OCI-LY3 (cell line): ENCODE measurements around the gene ARL14.
A peak's percentile ranks its signal among the peaks of the same experiment; 100 is the strongest.

ENCODE experiments used
- H2AFZ ChIP-seq: fragments of 200-600, 300-600 bp; shearing (Covaris generic); 2 replicates; pipeline ENCODE4 v1.6.0; 2014; ENCODE audit warnings: antibody characterized with exemption, low read depth, low read length
- H3K27ac ChIP-seq: fragments of 200-600, 300-600 bp; sonication (generic); 2 replicates; pipeline ENCODE4 v1.5.1; 2014; ENCODE audit warnings: mild to moderate bottlenecking, low read length, moderate library complexity, mixed read lengths
- H3K27me3 ChIP-seq: fragments of 200-600, 300-600 bp; sonication (generic); 2 replicates; pipeline ENCODE4 v1.6.1; 2014; ENCODE audit warnings: low read depth, low read length, mixed read lengths
- H3K36me3 ChIP-seq: fragments of 200-600, 300-600 bp; sonication (generic); replicated peaks from 2 replicates; pipeline ENCODE3; 2014; ENCODE audit warnings: low read depth, low read length, mixed read lengths
- H3K4me1 ChIP-seq: fragments of 300-600, 200-600 bp; sonication (generic); 2 replicates; pipeline ENCODE4 v1.6.1; 2014; ENCODE audit warnings: low read length, mixed read lengths
- H3K4me2 ChIP-seq: fragments of 200-600, 300-600 bp; sonication (generic); 2 replicates; pipeline ENCODE4 v1.6.1; 2014; ENCODE audit warnings: low read length, mixed read lengths
- H3K4me3 ChIP-seq: fragments of 300-600, 200-600 bp; sonication (generic); 2 replicates; pipeline ENCODE4 v1.5.1; 2014; ENCODE audit warnings: antibody characterized with exemption, mild to moderate bottlenecking, low read length, moderate library complexity
- H3K79me2 ChIP-seq: fragments of 300-600, 200-600 bp; shearing (Covaris generic); 2 replicates; pipeline ENCODE4 v1.6.1; 2014; ENCODE audit warnings: mild to moderate bottlenecking, low read length, mixed read lengths
- H3K9ac ChIP-seq: fragments of 300-600, 200-600 bp; shearing (Covaris generic); 2 replicates; pipeline ENCODE4 v1.6.0; 2014; ENCODE audit warnings: mild to moderate bottlenecking, low read length, moderate library complexity
- H3K9me3 ChIP-seq: fragments of 200-600, 300-600 bp; shearing (Covaris generic); 2 replicates; pipeline ENCODE4 v1.6.1; 2014; ENCODE audit warnings: low read length, mixed read lengths; ENCODE audit not compliant: insufficient read depth
- H4K20me1 ChIP-seq: fragments of 200-600, 300-600 bp; sonication (generic); 2 replicates; pipeline ENCODE4 v1.6.1; 2016; ENCODE audit warnings: low read length, mixed read lengths; ENCODE audit not compliant: insufficient read depth
- EZH2phosphoT487 ChIP-seq: fragments of 200-600 bp; shearing (Covaris generic); IDR thresholded peaks from 2 replicates; pipeline ENCODE4 v1.6.1; 2018; ENCODE audit warnings: antibody characterized with exemption, mixed run types, low read depth
- TF ChIP-seq, protein P1 (sequence below): fragments of 200-600, 300-600 bp; sonication (generic); IDR thresholded peaks from 2 replicates; pipeline ENCODE4 v1.5.1; 2014; ENCODE audit warnings: antibody characterized with exemption, low read length, low read depth

The ARL14 gene

DNA sequence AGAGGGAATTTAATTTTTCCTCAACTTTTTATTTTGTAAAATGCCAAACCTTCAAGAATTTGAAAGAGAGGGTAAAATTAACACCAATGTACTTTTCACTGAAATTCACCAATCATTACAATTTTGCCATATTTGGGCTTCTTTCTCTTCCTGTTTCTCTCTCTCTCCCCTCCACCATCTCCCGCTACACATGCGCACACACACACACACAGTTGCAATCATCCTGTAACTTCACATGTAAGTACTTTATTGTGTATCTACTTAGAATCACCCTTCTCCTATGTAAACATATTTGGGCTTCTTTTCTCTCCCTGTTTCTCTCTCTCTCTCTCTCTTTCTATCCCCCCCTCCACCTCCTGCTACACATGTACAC, 7.4 kb downstream of the ARL14 start:
- no peaks in the 10 kb centered on the region for H3K79me2 ChIP-seq
- no peak overlapping the region for H2AFZ ChIP-seq
- TF ChIP-seq, protein P1, sequence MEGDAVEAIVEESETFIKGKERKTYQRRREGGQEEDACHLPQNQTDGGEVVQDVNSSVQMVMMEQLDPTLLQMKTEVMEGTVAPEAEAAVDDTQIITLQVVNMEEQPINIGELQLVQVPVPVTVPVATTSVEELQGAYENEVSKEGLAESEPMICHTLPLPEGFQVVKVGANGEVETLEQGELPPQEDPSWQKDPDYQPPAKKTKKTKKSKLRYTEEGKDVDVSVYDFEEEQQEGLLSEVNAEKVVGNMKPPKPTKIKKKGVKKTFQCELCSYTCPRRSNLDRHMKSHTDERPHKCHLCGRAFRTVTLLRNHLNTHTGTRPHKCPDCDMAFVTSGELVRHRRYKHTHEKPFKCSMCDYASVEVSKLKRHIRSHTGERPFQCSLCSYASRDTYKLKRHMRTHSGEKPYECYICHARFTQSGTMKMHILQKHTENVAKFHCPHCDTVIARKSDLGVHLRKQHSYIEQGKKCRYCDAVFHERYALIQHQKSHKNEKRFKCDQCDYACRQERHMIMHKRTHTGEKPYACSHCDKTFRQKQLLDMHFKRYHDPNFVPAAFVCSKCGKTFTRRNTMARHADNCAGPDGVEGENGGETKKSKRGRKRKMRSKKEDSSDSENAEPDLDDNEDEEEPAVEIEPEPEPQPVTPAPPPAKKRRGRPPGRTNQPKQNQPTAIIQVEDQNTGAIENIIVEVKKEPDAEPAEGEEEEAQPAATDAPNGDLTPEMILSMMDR, result no peak
- TF ChIP-seq EZH2phosphoT487, result no peak
- no peaks in the 10 kb centered on the region for H3K27me3 ChIP-seq
- no peak overlapping the region for H3K4me2 ChIP-seq
- no peak overlapping the region for H3K27ac ChIP-seq
- no peak overlapping the region for H3K4me3 ChIP-seq
- peaks cover 6% of the 10 kb centered on the region; the same call in 1 of the 2 replicates for H3K4me1 ChIP-seq
- no peaks in the 10 kb centered on the region for H4K20me1 ChIP-seq
- no peaks in the 10 kb centered on the region for H3K36me3 ChIP-seq
- H3K9ac ChIP-seq, result no peak overlapping the region
- H3K9me3 ChIP-seq, result no peaks in the 10 kb centered on the region

DNA sequence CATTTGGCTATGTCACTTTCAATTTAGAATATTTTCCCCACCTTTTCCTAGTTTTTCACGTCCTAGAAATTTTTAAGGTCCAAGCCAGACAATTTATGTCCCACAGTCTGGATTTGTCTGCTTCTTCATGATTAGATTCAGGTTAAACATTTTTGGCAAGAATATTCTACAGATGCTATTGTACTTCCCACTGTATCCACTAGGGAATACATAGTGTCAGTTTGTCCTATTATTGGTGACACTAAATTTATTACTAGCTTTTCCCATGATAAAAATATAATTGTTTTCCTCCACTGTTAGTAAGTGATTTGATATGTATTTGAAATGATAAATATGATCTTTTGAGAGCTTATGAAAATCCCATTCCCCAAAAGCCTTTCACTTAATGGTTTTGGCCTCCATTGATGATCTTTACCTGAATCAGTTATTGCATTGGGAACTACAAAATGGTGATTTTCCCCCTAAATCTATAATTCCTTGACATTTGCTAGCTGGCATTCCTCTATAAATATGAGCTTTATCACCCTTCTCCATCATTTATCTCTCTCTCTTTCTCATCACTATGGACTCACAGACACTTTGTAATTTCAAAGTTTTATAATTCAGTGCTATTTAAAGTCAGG, 8.3 kb downstream of the ARL14 start:
- Histone ChIP-seq H3K4me2 (no peak overlapping the region), H2AFZ (no peak overlapping the region), H3K79me2 (no peaks in the 10 kb centered on the region), H4K20me1 (no peaks in the 10 kb centered on the region), H3K27ac (no peak overlapping the region), H3K36me3 (no peaks in the 10 kb centered on the region), H3K27me3 (no peaks in the 10 kb centered on the region), H3K9ac (no peak overlapping the region), H3K4me1 (peaks cover 6% of the 10 kb centered on the region; the same call in 1 of the 2 replicates), H3K9me3 (no peaks in the 10 kb centered on the region), H3K4me3 (no peak overlapping the region)
- TF ChIP-seq, protein P1, result no peak
- no peak for TF ChIP-seq EZH2phosphoT487

DNA sequence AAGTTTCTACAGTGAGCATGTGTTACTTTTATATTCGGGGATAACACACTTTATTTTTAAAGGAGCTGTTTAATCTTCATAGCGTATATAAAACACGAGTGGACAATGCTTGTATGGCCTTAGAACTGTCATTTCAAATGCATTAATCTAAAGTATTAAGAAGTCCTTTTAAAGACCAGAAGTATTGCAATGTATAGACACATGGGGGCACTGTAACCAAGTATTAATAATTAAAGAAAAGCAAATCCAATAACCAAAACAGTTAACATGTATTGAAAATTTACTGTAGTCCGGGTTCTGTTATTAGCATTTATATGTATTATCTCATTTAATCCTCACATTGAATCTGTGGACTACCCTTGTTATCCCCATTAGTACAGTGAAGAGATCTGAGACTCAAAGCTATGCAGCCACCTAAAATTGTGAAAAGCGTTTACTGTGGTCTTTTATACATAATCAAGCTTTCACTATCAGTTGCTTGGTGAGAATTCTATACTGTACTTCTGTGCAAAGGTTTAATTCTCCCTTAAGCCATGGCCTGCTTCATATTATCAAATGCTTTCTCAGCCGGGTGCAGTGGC, 10.1 kb downstream of the ARL14 start:
- no peaks in the 10 kb centered on the region for H3K9me3 ChIP-seq
- no peak overlapping the region for H3K9ac ChIP-seq
- no peaks in the 10 kb centered on the region for H4K20me1 ChIP-seq
- no peaks in the 10 kb centered on the region for H3K79me2 ChIP-seq
- peak overlapping the region; percentile 52; the same call in 1 of the 2 replicates for H2AFZ ChIP-seq
- TF ChIP-seq EZH2phosphoT487, result no peak
- TF ChIP-seq, protein P1, result peak; percentile 68
- no peaks in the 10 kb centered on the region for H3K36me3 ChIP-seq
- H3K4me1 ChIP-seq, result peaks cover 6% of the 10 kb centered on the region; the same call in 1 of the 2 replicates
- H3K4me2 ChIP-seq, result 0 out of 2 replicates have a peak overlapping the region, but pooled peaks have one; percentile 10
- H3K4me3 ChIP-seq, result no peak overlapping the region
- H3K27me3 ChIP-seq, result no peaks in the 10 kb centered on the region
- H3K27ac ChIP-seq, result no peak overlapping the region

DNA sequence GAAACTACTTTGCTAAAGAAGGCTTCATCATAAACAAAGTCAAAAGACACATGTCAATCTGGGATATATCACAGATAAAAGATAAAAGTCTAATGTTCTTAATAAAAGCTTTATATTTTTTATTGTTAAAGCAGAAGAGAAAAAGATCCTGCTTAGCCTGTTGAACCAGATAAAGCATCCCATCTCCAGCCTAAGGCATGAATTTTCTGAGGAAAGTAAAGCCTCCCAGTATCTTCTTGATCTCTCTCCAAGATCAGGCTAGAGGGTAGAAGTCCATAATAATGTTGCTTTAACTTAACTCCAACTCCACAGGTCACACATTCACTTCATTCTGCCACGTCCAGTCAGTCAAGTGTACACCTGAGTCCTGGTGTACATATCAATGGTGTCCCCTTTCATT, 14.2 kb downstream of the ARL14 start:
- Histone ChIP-seq H3K27me3 (no peaks in the 10 kb centered on the region), H2AFZ (no peak overlapping the region), H3K9me3 (no peaks in the 10 kb centered on the region), H3K9ac (no peak overlapping the region), H3K79me2 (no peaks in the 10 kb centered on the region), H3K4me3 (no peak overlapping the region), H4K20me1 (no peaks in the 10 kb centered on the region), H3K27ac (no peak overlapping the region), H3K36me3 (no peaks in the 10 kb centered on the region), H3K4me2 (no peak overlapping the region), H3K4me1 (no peaks in the 10 kb centered on the region)
- TF ChIP-seq, protein P1, result no peak
